IMR-90 (cell line): ENCODE results near the gene NEK4. TPM values are rescaled to one million over a fixed set of nuclear protein-coding genes. Genes with fewer than 3 reads are reported as not detected.

ENCODE experiments used
- ATAC-seq: fragments of 200-7000 bp; cut with Tn5 transposase; 2 replicates; pipeline ENCODE4 v1.9.1; 2020; ENCODE audit warnings: low read depth, mild to moderate bottlenecking, moderate library complexity
- BruUV-seq: library from RNA; stranded (reverse); fragments of 400-500 nt; replicated peaks from 2 replicates; lab custom pipeline; 2021; lab: Mats Ljungman, UMichigan
- CTCF ChIA-PET: fragments of 300-600 bp; formaldehyde crosslinking; extraction: SDS; loops from one replicate; lab custom pipeline; 2021; ENCODE audit warnings: antibody characterized with exemption; lab: Yijun Ruan, JAX
- POLR2A ChIA-PET: fragments of 300-600 bp; sonication (Branson Sonifier 250); formaldehyde crosslinking; loops from one replicate; lab custom pipeline; 2022; ENCODE audit warnings: antibody characterized with exemption; ENCODE audit not compliant: unreplicated experiment; lab: Charles Lee
- DNase-seq: peaks from one replicate; pipeline ENCODE4 v3.0.0; 2013
- H2AFZ ChIP-seq: replicated peaks from 2 replicates; pipeline ENCODE3; 2013; ENCODE audit warnings: low read length, mild to moderate bottlenecking; ENCODE audit not compliant: poor library complexity
- H2AK5ac ChIP-seq: 2 replicates; pipeline ENCODE4 v1.6.1; 2013; ENCODE audit warnings: low read depth, low read length, inconsistent platforms
- H2AK9ac ChIP-seq: replicated peaks from 2 replicates; pipeline ENCODE3; 2013; ENCODE audit warnings: mild to moderate bottlenecking, low read depth, low read length, moderate library complexity; ENCODE audit not compliant: poor library complexity
- H2BK120ac ChIP-seq: 2 replicates; pipeline ENCODE4 v1.6.1; 2013; ENCODE audit warnings: low read depth, low read length, inconsistent platforms
- H2BK15ac ChIP-seq: 3 replicates; pipeline ENCODE4 v1.6.1; 2013; ENCODE audit warnings: low read depth, low read length, inconsistent platforms
- H2BK20ac ChIP-seq: 2 replicates; pipeline ENCODE4 v1.6.1; 2013; ENCODE audit warnings: low read depth, mild to moderate bottlenecking, inconsistent platforms, low read length, moderate library complexity
- H2BK5ac ChIP-seq: 2 replicates; pipeline ENCODE4 v1.6.1; 2013; ENCODE audit warnings: mild to moderate bottlenecking, low read depth, low read length, inconsistent platforms; ENCODE audit not compliant: poor library complexity, severe bottlenecking
- H3K14ac ChIP-seq: replicated peaks from 2 replicates; pipeline ENCODE4 v1.6.1; 2013; ENCODE audit warnings: low read depth, low read length, inconsistent platforms
- H3K18ac ChIP-seq: 2 replicates; pipeline ENCODE4 v1.6.1; 2013; ENCODE audit warnings: low read depth, low read length, control low read depth
- H3K23ac ChIP-seq: 2 replicates; pipeline ENCODE4 v1.6.1; 2013; ENCODE audit warnings: low read depth, low read length, inconsistent platforms
- H3K27ac ChIP-seq: 2 replicates; pipeline ENCODE4 v1.5.1; 2013; ENCODE audit warnings: mild to moderate bottlenecking, control low read depth, low read length; ENCODE audit not compliant: insufficient read depth
- H3K27me3 ChIP-seq: 2 replicates; pipeline ENCODE4 v1.6.1; 2013; ENCODE audit warnings: low read length; ENCODE audit not compliant: control insufficient read depth, insufficient read depth
- H3K36me3 ChIP-seq: 2 replicates; pipeline ENCODE4 v1.6.1; 2013; ENCODE audit warnings: low read length, mixed read lengths; ENCODE audit not compliant: control insufficient read depth, insufficient read depth
- H3K4ac ChIP-seq: 2 replicates; pipeline ENCODE4 v1.6.1; 2013; ENCODE audit warnings: low read depth, low read length, inconsistent platforms
- H3K4me1 ChIP-seq: 2 replicates; pipeline ENCODE4 v1.6.1; 2013; ENCODE audit warnings: low read length, mixed read lengths; ENCODE audit not compliant: control insufficient read depth, insufficient read depth
- H3K4me2 ChIP-seq: 2 replicates; pipeline ENCODE4 v1.6.1; 2013; ENCODE audit warnings: low read depth, mild to moderate bottlenecking, control low read depth, low read length, moderate library complexity
- H3K4me3 ChIP-seq: 2 replicates; pipeline ENCODE4 v1.5.1; 2013; ENCODE audit warnings: low read depth, mild to moderate bottlenecking, control low read depth, low read length, moderate library complexity; ENCODE audit not compliant: insufficient read depth
- H3K56ac ChIP-seq: 2 replicates; pipeline ENCODE4 v1.6.1; 2013; ENCODE audit warnings: low read length, inconsistent platforms; ENCODE audit not compliant: insufficient read depth; ENCODE audit errors: extremely low read depth
- H3K79me1 ChIP-seq, 2 experiments: 2 replicates each; pipeline ENCODE4 v1.6.1; 2013; ENCODE audit warnings: low read length in 2 of 2, inconsistent platforms in 1 of 2, low read depth in 1 of 2
- H3K9ac ChIP-seq: 2 replicates; pipeline ENCODE4 v1.6.1; 2013; ENCODE audit warnings: low read depth, low read length, control low read depth
- H3K9me1 ChIP-seq: 2 replicates; pipeline ENCODE4 v1.6.1; 2013; ENCODE audit warnings: low read length, inconsistent platforms; ENCODE audit not compliant: insufficient read depth
- H3K9me3 ChIP-seq: 2 replicates; pipeline ENCODE4 v1.6.1; 2013; ENCODE audit warnings: low read length; ENCODE audit not compliant: control insufficient read depth, insufficient read depth
- H4K20me1 ChIP-seq: 2 replicates; pipeline ENCODE4 v1.6.1; 2013; ENCODE audit warnings: low read length, inconsistent platforms; ENCODE audit not compliant: insufficient read depth
- H4K5ac ChIP-seq: 2 replicates; pipeline ENCODE4 v1.6.1; 2013; ENCODE audit warnings: mild to moderate bottlenecking, low read depth, low read length, control low read depth
- H4K8ac ChIP-seq, 2 experiments: 2 replicates each; pipeline ENCODE4 v1.6.1; 2013; ENCODE audit warnings: low read depth in 2 of 2, low read length in 2 of 2, control low read depth in 1 of 2, inconsistent platforms in 1 of 2
- H4K91ac ChIP-seq: 2 replicates; pipeline ENCODE4 v1.6.1; 2013; ENCODE audit warnings: low read depth, low read length, inconsistent platforms; ENCODE audit not compliant: insufficient read depth
- BHLHE40 ChIP-seq: fragments of 150-350 bp; IDR thresholded peaks from 2 replicates; pipeline ENCODE4 v1.6.1; 2016; ENCODE audit warnings: mild to moderate bottlenecking, low read depth, low read length
- CHD1 ChIP-seq: IDR thresholded peaks from 2 replicates; pipeline ENCODE4 v1.6.1; 2012; ENCODE audit warnings: low read depth, low read length, improper control_type of control experiment
- FOS ChIP-seq: fragments of 150-350 bp; IDR thresholded peaks from 2 replicates; pipeline ENCODE4 v1.6.1; 2016; ENCODE audit warnings: low read depth, low read length
- MAFK ChIP-seq: IDR thresholded peaks from 2 replicates; pipeline ENCODE4 v1.6.1; 2012; ENCODE audit warnings: low read depth, low read length, improper control_type of control experiment
- MAZ ChIP-seq: IDR thresholded peaks from 2 replicates; pipeline ENCODE4 v1.6.1; 2012; ENCODE audit warnings: low read depth, mild to moderate bottlenecking, low read length, improper control_type of control experiment, moderate library complexity, borderline replicate concordance
- MXI1 ChIP-seq: IDR thresholded peaks from 2 replicates; pipeline ENCODE4 v1.6.1; 2012; ENCODE audit warnings: low read depth, mild to moderate bottlenecking, low read length, moderate library complexity, borderline replicate concordance
- NFE2L2 ChIP-seq: fragments of 150-350 bp; IDR thresholded peaks from 2 replicates; pipeline ENCODE4 v1.6.1; 2016; ENCODE audit warnings: low read depth, mild to moderate bottlenecking, low read length
- POLR2A ChIP-seq: IDR thresholded peaks from 2 replicates; pipeline ENCODE4 v1.6.1; 2012; ENCODE audit warnings: mild to moderate bottlenecking, low read depth, low read length
- RAD21 ChIP-seq: IDR thresholded peaks from 2 replicates; pipeline ENCODE4 v1.6.1; 2012; ENCODE audit warnings: low read length, improper control_type of control experiment
- RFX5 ChIP-seq: IDR thresholded peaks from 2 replicates; pipeline ENCODE4 v1.8.0; 2012; ENCODE audit warnings: low read depth, mild to moderate bottlenecking, low read length, moderate library complexity
- SMC3 ChIP-seq: fragments of 150-350 bp; IDR thresholded peaks from 2 replicates; pipeline ENCODE4 v1.6.1; 2016; ENCODE audit warnings: low read depth, mild to moderate bottlenecking, antibody characterized with exemption, low read length, moderate library complexity
- WGBS, 2 experiments: methylation state at CpG; one replicate each; pipeline versions ENCODE4 v1.1.5 to v1.1.7; 2013; ENCODE audit warnings: missing lambda C conversion rate in 2 of 2; ENCODE audit not compliant: insufficient read length in 1 of 2; ENCODE audit errors: extremely low coverage in 2 of 2; 5-methylcytosine and 5-hydroxymethylcytosine counted together
- dilution Hi-C: fragments of 300-500 bp; cut with HindIII; formaldehyde crosslinking; loops from one replicate; pipeline ENCODE4 v1.14.3; 2018; ENCODE audit warnings: low sequenced_read_pairs; ENCODE audit not compliant: unreplicated experiment
- in situ Hi-C: fragments of 300-500 bp; cut with MboI; formaldehyde crosslinking; loops from 3 replicates; pipeline ENCODE4 v1.14.3; 2019; ENCODE audit warnings: low sequenced_read_pairs, inconsistent platforms, mixed read lengths
- intact Hi-C: fragments of 100-400 bp; cut with micrococcal nuclease; formaldehyde crosslinking; loops from 2 replicates; pipeline ENCODE4 v1.10.0; 2022
- polyA plus RNA-seq, 3 experiments: library from polyadenylated mRNA; depleted of rRNA; stranded (reverse); fragments of >200 nt; gene quantifications; 2 replicates each; pipeline ENCODE4 v1.2.3, GENCODE V29; 2012; ENCODE audit warnings: low replicate concordance in 1 of 3
- total RNA-seq: library from RNA; depleted of rRNA; stranded (reverse); fragments of >200 nt; gene quantifications from 2 replicates; pipeline ENCODE4 v1.2.3, GENCODE V29; 2012
- TF ChIP-seq, protein P1 (sequence below): fragments of 150-350 bp; IDR thresholded peaks from 2 replicates; pipeline ENCODE4 v1.6.1; 2016; ENCODE audit warnings: low read depth, mild to moderate bottlenecking, low read length, moderate library complexity, borderline replicate concordance
- TF ChIP-seq, protein P2 (sequence below): conservative IDR thresholded peaks from 2 replicates; pipeline ENCODE4 v1.5.1; 2012; ENCODE audit warnings: mild to moderate bottlenecking, low read depth, low read length, improper control_type of control experiment
- TF ChIP-seq, protein P3 (sequence below): fragments of 150-350 bp; IDR thresholded peaks from 2 replicates; pipeline ENCODE4 v1.6.1; 2017; ENCODE audit warnings: mild to moderate bottlenecking, antibody characterized with exemption, low read length, low read depth

The NEK4 gene
- total and polyA plus RNA-seq, 2 of the 4 experiments (the other 2 are of a cell fraction): 10.3 to 24.7 TPM

DNA sequence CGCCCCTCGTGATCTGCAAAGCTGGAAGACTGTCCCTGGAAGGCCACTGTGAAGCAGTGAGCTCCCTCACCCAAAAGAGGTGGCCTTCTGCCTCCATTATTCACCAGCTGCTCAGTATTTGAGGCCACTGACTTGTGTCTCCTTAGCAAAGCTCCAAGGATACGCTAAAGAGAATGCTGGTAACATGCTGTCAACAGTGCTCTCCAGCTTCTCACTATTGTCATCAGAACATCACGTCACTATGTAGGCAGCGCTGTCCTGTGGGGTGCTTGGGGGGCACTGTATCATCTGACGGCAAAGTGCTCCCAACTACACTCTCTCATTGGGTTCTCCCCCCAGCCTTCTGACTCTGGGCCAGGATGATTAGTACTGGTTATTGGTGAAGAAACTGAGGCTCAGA lies 45.5 kb upstream of the NEK4 start:
- TF ChIP-seq MAFK (no peak), NFE2L2 (no peak), SMC3 (no peak), POLR2A (no peak), CHD1 (no peak), MAZ (no peak), FOS (no peak), RFX5 (no peak), BHLHE40 (no peak), RAD21 (no peak), MXI1 (no peak)
- TF ChIP-seq, protein P1, sequence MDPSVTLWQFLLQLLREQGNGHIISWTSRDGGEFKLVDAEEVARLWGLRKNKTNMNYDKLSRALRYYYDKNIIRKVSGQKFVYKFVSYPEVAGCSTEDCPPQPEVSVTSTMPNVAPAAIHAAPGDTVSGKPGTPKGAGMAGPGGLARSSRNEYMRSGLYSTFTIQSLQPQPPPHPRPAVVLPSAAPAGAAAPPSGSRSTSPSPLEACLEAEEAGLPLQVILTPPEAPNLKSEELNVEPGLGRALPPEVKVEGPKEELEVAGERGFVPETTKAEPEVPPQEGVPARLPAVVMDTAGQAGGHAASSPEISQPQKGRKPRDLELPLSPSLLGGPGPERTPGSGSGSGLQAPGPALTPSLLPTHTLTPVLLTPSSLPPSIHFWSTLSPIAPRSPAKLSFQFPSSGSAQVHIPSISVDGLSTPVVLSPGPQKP: no peak
- TF ChIP-seq, protein P2, sequence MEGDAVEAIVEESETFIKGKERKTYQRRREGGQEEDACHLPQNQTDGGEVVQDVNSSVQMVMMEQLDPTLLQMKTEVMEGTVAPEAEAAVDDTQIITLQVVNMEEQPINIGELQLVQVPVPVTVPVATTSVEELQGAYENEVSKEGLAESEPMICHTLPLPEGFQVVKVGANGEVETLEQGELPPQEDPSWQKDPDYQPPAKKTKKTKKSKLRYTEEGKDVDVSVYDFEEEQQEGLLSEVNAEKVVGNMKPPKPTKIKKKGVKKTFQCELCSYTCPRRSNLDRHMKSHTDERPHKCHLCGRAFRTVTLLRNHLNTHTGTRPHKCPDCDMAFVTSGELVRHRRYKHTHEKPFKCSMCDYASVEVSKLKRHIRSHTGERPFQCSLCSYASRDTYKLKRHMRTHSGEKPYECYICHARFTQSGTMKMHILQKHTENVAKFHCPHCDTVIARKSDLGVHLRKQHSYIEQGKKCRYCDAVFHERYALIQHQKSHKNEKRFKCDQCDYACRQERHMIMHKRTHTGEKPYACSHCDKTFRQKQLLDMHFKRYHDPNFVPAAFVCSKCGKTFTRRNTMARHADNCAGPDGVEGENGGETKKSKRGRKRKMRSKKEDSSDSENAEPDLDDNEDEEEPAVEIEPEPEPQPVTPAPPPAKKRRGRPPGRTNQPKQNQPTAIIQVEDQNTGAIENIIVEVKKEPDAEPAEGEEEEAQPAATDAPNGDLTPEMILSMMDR: no peak
- TF ChIP-seq, protein P3, sequence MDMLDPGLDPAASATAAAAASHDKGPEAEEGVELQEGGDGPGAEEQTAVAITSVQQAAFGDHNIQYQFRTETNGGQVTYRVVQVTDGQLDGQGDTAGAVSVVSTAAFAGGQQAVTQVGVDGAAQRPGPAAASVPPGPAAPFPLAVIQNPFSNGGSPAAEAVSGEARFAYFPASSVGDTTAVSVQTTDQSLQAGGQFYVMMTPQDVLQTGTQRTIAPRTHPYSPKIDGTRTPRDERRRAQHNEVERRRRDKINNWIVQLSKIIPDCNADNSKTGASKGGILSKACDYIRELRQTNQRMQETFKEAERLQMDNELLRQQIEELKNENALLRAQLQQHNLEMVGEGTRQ: no peak
- H3K79me1 ChIP-seq: no peaks in the 10 kb centered on the region
- no peak for ATAC-seq
- POLR2A ChIA-PET: no interaction called here
- dilution Hi-C loops: no loop called here
- H3K9ac ChIP-seq: no peak overlapping the region
- no peak overlapping the region for H2BK120ac ChIP-seq
- intact Hi-C loops: no loop called here
- H3K23ac ChIP-seq: no peak overlapping the region
- no peaks in the 10 kb centered on the region for H3K36me3 ChIP-seq
- in situ Hi-C loops: no loop called here
- no peaks in the 10 kb centered on the region for H3K9me3 ChIP-seq
- H3K4me2 ChIP-seq: no peak overlapping the region
- no peaks in the 10 kb centered on the region for H3K9me1 ChIP-seq
- H2BK15ac ChIP-seq: no peak overlapping the region
- H3K18ac ChIP-seq: no peak overlapping the region
- BruUV-seq: no TSS peak
- H2BK20ac ChIP-seq: no peak overlapping the region
- no peak overlapping the region for H4K5ac ChIP-seq
- no peak overlapping the region for H2AK9ac ChIP-seq
- no peak overlapping the region for H3K27ac ChIP-seq
- H3K27me3 ChIP-seq: peaks cover 22% of the 10 kb centered on the region
- H4K20me1 ChIP-seq: no peaks in the 10 kb centered on the region
- no peak for DNase-seq
- H3K56ac ChIP-seq: no peak overlapping the region
- H2AK5ac ChIP-seq: no peak overlapping the region
- no peaks in the 10 kb centered on the region for H3K4me1 ChIP-seq
- WGBS, 2 experiments: 57% methylated on average over 2 of the region's 6 CpGs; no CpG with 5 or more reads in 1 of the 2 experiments
- no peak overlapping the region for H3K4me3 ChIP-seq
- no peak overlapping the region for H2BK5ac ChIP-seq
- no peak overlapping the region for H3K14ac ChIP-seq
- H3K4ac ChIP-seq: no peak overlapping the region
- no peak overlapping the region for H4K8ac ChIP-seq
- H4K91ac ChIP-seq: no peak overlapping the region
- H2AFZ ChIP-seq: no peak overlapping the region
- CTCF ChIA-PET: interaction anchor here (0.5 to 1.1 kb wide), 3 partner anchors 12 to 129 kb away, joined by 3 to 4 read pairs (median 3); no protein-coding TSS in a partner anchor
